ENCODE measurements around the gene HINFP. TPM values are rescaled to one million over a fixed set of nuclear protein-coding genes. Genes with fewer than 3 reads are reported as not detected.
A peak's percentile ranks its signal among the peaks of the same experiment; 100 is the strongest.
"Not testable (repeated sequence)": the region's sequence is repeated elsewhere in the genome, so short reads cannot be mapped to it uniquely, and the experiment has no call there.

Gene HINFP
- total and polyA plus RNA-seq, 3 experiments from 2014 or later: 14.6 to 29.1 (median 26.8) TPM

- H3K36me3 Mint-ChIP-seq: peaks cover 0 to 40% (median 2%) of the 10 kb centered on the region in 3 donors
- H3K9me3 Mint-ChIP-seq: no peaks in the 10 kb centered on the region
- POLR2A ChIA-PET: interaction anchor here (1.0 to 2.4 kb wide), 8 partner anchors 12 to 103 kb away, joined by 3 to 21 read pairs (median 6); partner anchors contain the start of genes C2CD2L, DPAGT1, HMBS and RPS25
- peaks cover 31 to 45% (median 44%) of the 10 kb centered on the region in 3 donors for H3K4me1 Mint-ChIP-seq
- Histone ChIP-seq H3K36me3 (ENCODE audit: insufficient read depth, low read length) (peaks cover 7% of the 10 kb centered on the region), H3K4me3 (ENCODE audit: low read length) (peak overlapping the region; percentile 91), H3K27ac (ENCODE audit: low read depth, low read length) (peak overlapping the region; percentile 78), H3K9me3 (ENCODE audit: low read length) (no peaks in the 10 kb centered on the region), H3K4me1 (ENCODE audit: insufficient read depth, low read length) (peaks cover 24% of the 10 kb centered on the region), H3K27me3 (ENCODE audit: insufficient read depth, low read length, poor library complexity, severe bottlenecking) (no peaks in the 10 kb centered on the region)
- H3K27ac Mint-ChIP-seq: peak overlapping the region; percentile 72 to 97 (median 95)
- no peak for DNase-seq
- peak overlapping the region; percentile 85 to 95 (median 94) for H3K4me3 Mint-ChIP-seq
- H3K27me3 Mint-ChIP-seq: peaks cover 0 to 2% of the 10 kb centered on the region in 2 donors
- CTCF ChIA-PET: interaction anchor here (0.8 to 3.1 kb wide), 6 partner anchors 10 to 54 kb away, joined by 3 to 9 read pairs (median 6); partner anchors contain the start of genes C2CD2L and VPS11
Observed at GRCh38 chr11:119121811-119122124, 388 bp downstream of the HINFP start.

GRCh38 chr11:119125821-119126220 lies 4.4 kb downstream of the HINFP start:
- Histone ChIP-seq H3K27me3 (ENCODE audit: insufficient read depth, low read length, poor library complexity, severe bottlenecking) (no peaks in the 10 kb centered on the region), H3K27ac (ENCODE audit: low read depth, low read length) (no peak overlapping the region), H3K4me1 (ENCODE audit: insufficient read depth, low read length) (peaks cover 19% of the 10 kb centered on the region), H3K36me3 (ENCODE audit: insufficient read depth, low read length) (peaks cover 12% of the 10 kb centered on the region), H3K9me3 (ENCODE audit: low read length) (no peaks in the 10 kb centered on the region), H3K4me3 (ENCODE audit: low read length) (no peak overlapping the region)
- H3K36me3 Mint-ChIP-seq: peaks cover 3 to 62% (median 4%) of the 10 kb centered on the region in 3 donors
- no peaks in the 10 kb centered on the region for H3K9me3 Mint-ChIP-seq
- H3K27ac Mint-ChIP-seq: no peak overlapping the region
- no peak for DNase-seq
- ChIA-PET CTCF (no interaction called here), POLR2A (interaction anchor here (0.7 kb wide), 1 partner anchor 108 kb away, joined by 4 read pairs; the partner anchor contains the start of gene RPS25)
- H3K27me3 Mint-ChIP-seq: peaks cover 0 to 2% of the 10 kb centered on the region in 2 donors
- no peak overlapping the region for H3K4me3 Mint-ChIP-seq
- peaks cover 26 to 52% (median 52%) of the 10 kb centered on the region in 3 donors for H3K4me1 Mint-ChIP-seq

GRCh38 chr11:119126675-119127268 lies 5.4 kb downstream of the HINFP start:
- Mint-ChIP-seq H3K27ac (peak overlapping the region in 5 of 8 donors; percentile 8 to 86 (median 22)), H3K36me3 (peaks cover 4 to 69% (median 10%) of the 10 kb centered on the region in 3 donors), H3K9me3 (no peaks in the 10 kb centered on the region), H3K27me3 (peaks cover 0 to 2% of the 10 kb centered on the region in 2 donors), H3K4me1 (peaks cover 19 to 48% (median 45%) of the 10 kb centered on the region in 3 donors), H3K4me3 (peak overlapping the region in 2 of 7 donors; percentile 42 to 84)
- ChIA-PET CTCF (interaction anchor here (1.0 kb wide), 1 partner anchor 11 kb away, joined by 3 read pairs; no protein-coding TSS in a partner anchor), POLR2A (no interaction called here)
- no peak for DNase-seq
- no peaks in the 10 kb centered on the region for H3K9me3 ChIP-seq (ENCODE audit: low read length)
- H3K4me3 ChIP-seq (ENCODE audit: low read length): no peak overlapping the region
- H3K27ac ChIP-seq (ENCODE audit: low read depth, low read length): no peak overlapping the region
- no peaks in the 10 kb centered on the region for H3K27me3 ChIP-seq (ENCODE audit: insufficient read depth, low read length, poor library complexity, severe bottlenecking)
- H3K36me3 ChIP-seq (ENCODE audit: insufficient read depth, low read length): peaks cover 21% of the 10 kb centered on the region
- H3K4me1 ChIP-seq (ENCODE audit: insufficient read depth, low read length): peaks cover 18% of the 10 kb centered on the region

GRCh38 chr11:119130662-119131061 lies 9.3 kb downstream of the HINFP start:
- POLR2A ChIA-PET: interaction anchor here (0.6 kb wide), 1 partner anchor 70 kb away, joined by 3 read pairs; no protein-coding TSS in a partner anchor
- Histone ChIP-seq H3K9me3 (ENCODE audit: low read length) (no peaks in the 10 kb centered on the region), H3K4me3 (ENCODE audit: low read length) (no peak overlapping the region), H3K36me3 (ENCODE audit: insufficient read depth, low read length) (peaks cover 39% of the 10 kb centered on the region), H3K27ac (ENCODE audit: low read depth, low read length) (no peak overlapping the region), H3K27me3 (ENCODE audit: insufficient read depth, low read length, poor library complexity, severe bottlenecking) (no peaks in the 10 kb centered on the region), H3K4me1 (ENCODE audit: insufficient read depth, low read length) (peaks cover 6% of the 10 kb centered on the region)
- DNase-seq: no peak
- Mint-ChIP-seq H3K9me3 (no peaks in the 10 kb centered on the region), H3K27me3 (no peaks in the 10 kb centered on the region), H3K4me3 (no peak overlapping the region), H3K36me3 (peaks cover 14 to 75% (median 22%) of the 10 kb centered on the region in 3 donors), H3K4me1 (peaks cover 4 to 21% (median 18%) of the 10 kb centered on the region in 3 donors), H3K27ac (peak overlapping the region in 1 of 8 donors; percentile 32)
- CTCF ChIA-PET: interaction anchor here (1.1 kb wide), 1 partner anchor 13 kb away, joined by 3 read pairs; no protein-coding TSS in a partner anchor

- Histone ChIP-seq H3K36me3 (ENCODE audit: insufficient read depth, low read length) (peaks cover 39% of the 10 kb centered on the region), H3K4me1 (ENCODE audit: insufficient read depth, low read length) (no peaks in the 10 kb centered on the region), H3K27me3 (ENCODE audit: insufficient read depth, low read length, poor library complexity, severe bottlenecking) (no peaks in the 10 kb centered on the region), H3K9me3 (ENCODE audit: low read length) (no peaks in the 10 kb centered on the region), H3K4me3 (ENCODE audit: low read length) (no peak overlapping the region), H3K27ac (ENCODE audit: low read depth, low read length) (no peak overlapping the region)
- Mint-ChIP-seq H3K27me3 (peaks cover 3 to 11% of the 10 kb centered on the region in 2 donors), H3K36me3 (peaks cover 14 to 55% (median 22%) of the 10 kb centered on the region in 3 donors), H3K27ac (peak overlapping the region in 1 of 8 donors; percentile 33), H3K4me1 (peaks cover 0 to 8% (median 6%) of the 10 kb centered on the region in 3 donors), H3K9me3 (no peaks in the 10 kb centered on the region), H3K4me3 (no peak overlapping the region)
- no peak for DNase-seq
- POLR2A ChIA-PET: no interaction called here
- CTCF ChIA-PET: no interaction called here
Observed at GRCh38 chr11:119134389-119134978, 13.1 kb downstream of the HINFP start.

- H3K36me3 ChIP-seq (ENCODE audit: insufficient read depth, low read length); H3K9me3 ChIP-seq (ENCODE audit: low read length); H3K36me3 Mint-ChIP-seq; H3K4me3 Mint-ChIP-seq; H3K4me1 ChIP-seq (ENCODE audit: insufficient read depth, low read length); H3K4me1 Mint-ChIP-seq; H3K27ac ChIP-seq (ENCODE audit: low read depth, low read length); H3K27ac Mint-ChIP-seq; H3K27me3 ChIP-seq (ENCODE audit: insufficient read depth, low read length, poor library complexity, severe bottlenecking); POLR2A ChIA-PET; H3K9me3 Mint-ChIP-seq; H3K4me3 ChIP-seq (ENCODE audit: low read length); DNase-seq: not testable (repeated sequence)
- H3K27me3 Mint-ChIP-seq: peaks cover 12 to 29% of the 10 kb centered on the region in 2 donors
- CTCF ChIA-PET: interaction anchor here (1.9 kb wide), 1 partner anchor 184 kb away, joined by 5 read pairs; no protein-coding TSS in a partner anchor
Observed at GRCh38 chr11:119139276-119139675, 17.9 kb downstream of the HINFP start.

- no peak overlapping the region for H3K27ac Mint-ChIP-seq
- H3K9me3 Mint-ChIP-seq: no peaks in the 10 kb centered on the region
- H3K4me1 Mint-ChIP-seq: peaks cover 9 to 16% (median 13%) of the 10 kb centered on the region in 3 donors
- H3K36me3 ChIP-seq (ENCODE audit: insufficient read depth, low read length): no peaks in the 10 kb centered on the region
- no peak for DNase-seq
- peaks cover 26 to 50% of the 10 kb centered on the region in 2 donors for H3K27me3 Mint-ChIP-seq
- no peaks in the 10 kb centered on the region for H3K36me3 Mint-ChIP-seq
- no peaks in the 10 kb centered on the region for H3K9me3 ChIP-seq (ENCODE audit: low read length)
- H3K4me1 ChIP-seq (ENCODE audit: insufficient read depth, low read length): peaks cover 6% of the 10 kb centered on the region
- POLR2A ChIA-PET: no interaction called here
- no peak overlapping the region for H3K4me3 Mint-ChIP-seq
- no peak overlapping the region for H3K27ac ChIP-seq (ENCODE audit: low read depth, low read length)
- CTCF ChIA-PET: no interaction called here
- H3K4me3 ChIP-seq (ENCODE audit: low read length): no peak overlapping the region
- peaks cover 26% of the 10 kb centered on the region for H3K27me3 ChIP-seq (ENCODE audit: insufficient read depth, low read length, poor library complexity, severe bottlenecking)
Observed at GRCh38 chr11:119144825-119145486, 23.6 kb downstream of the HINFP start.

GRCh38 chr11:119145551-119145950 lies 24.2 kb downstream of the HINFP start:
- Mint-ChIP-seq H3K9me3 (no peaks in the 10 kb centered on the region), H3K27ac (no peak overlapping the region), H3K27me3 (peaks cover 28 to 53% of the 10 kb centered on the region in 2 donors), H3K4me3 (peak overlapping the region in 1 of 7 donors; percentile 17), H3K4me1 (peaks cover 9 to 20% (median 13%) of the 10 kb centered on the region in 3 donors), H3K36me3 (no peaks in the 10 kb centered on the region)
- Histone ChIP-seq H3K9me3 (ENCODE audit: low read length) (no peaks in the 10 kb centered on the region), H3K4me1 (ENCODE audit: insufficient read depth, low read length) (peaks cover 6% of the 10 kb centered on the region), H3K27ac (ENCODE audit: low read depth, low read length) (no peak overlapping the region), H3K4me3 (ENCODE audit: low read length) (no peak overlapping the region), H3K27me3 (ENCODE audit: insufficient read depth, low read length, poor library complexity, severe bottlenecking) (peaks cover 32% of the 10 kb centered on the region), H3K36me3 (ENCODE audit: insufficient read depth, low read length) (no peaks in the 10 kb centered on the region)
- DNase-seq: no peak
- POLR2A ChIA-PET: no interaction called here
- CTCF ChIA-PET: no interaction called here

All from CD8-positive, alpha-beta memory T cell (primary cell).